Measurements from ENCODE around the gene ZNF195. TPM values are rescaled to one million over a fixed set of nuclear protein-coding genes. Genes with fewer than 3 reads are reported as not detected.

The ZNF195 gene
- total and polyA plus RNA-seq, 2 of the 8 experiments (the other 6 are each of a cell fraction or from before 2014, with no cell fraction given), result 23.9 to 88.6 TPM

DNA sequence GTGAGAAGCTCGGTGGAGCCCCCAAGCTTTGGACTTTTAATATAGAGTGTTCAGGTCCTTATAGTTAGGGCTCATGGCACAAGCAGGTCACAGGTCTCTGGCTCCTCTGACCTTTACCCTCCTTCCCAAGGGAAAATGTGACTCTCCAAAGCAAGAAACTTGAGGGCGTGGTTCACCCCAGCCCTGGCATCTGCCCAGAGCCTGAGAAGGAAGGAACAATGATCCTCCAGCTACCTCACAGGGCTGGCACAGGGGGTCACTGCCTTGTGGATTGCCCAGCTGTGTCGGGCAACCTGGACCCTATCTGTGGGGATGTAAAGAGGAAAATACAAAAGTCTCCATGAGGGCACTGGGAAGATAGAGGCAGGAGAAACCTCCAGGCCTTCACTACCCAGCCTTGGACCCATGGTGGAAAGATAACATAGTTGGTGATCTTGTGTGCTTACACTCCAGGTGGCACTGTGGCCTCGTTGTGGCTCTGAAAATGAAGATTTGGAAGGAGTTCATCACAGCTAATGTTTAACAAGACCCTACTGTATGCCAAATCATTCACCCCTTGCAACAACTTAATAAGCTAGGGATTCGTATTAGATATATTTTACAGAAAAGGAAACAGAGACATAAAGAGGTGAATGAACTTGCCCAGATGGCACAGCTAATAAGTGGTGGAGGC is 3.8 kb upstream of the ZNF195 start:
- Histone ChIP-seq H4K91ac (replicated peaks; ENCODE audit: insufficient read length, low read length) (no peak overlapping the region), H3K56ac (replicated peaks; ENCODE audit: insufficient read length, low read depth, low read length) (no peak overlapping the region), H3K4me2 (ENCODE audit: insufficient read depth in 1 of 2, low read depth in 2 of 2, low read length in 2 of 2) (peak overlapping the region; percentile 72 to 89), H2BK120ac (replicated peaks; ENCODE audit: low read depth, low read length) (no peak overlapping the region), H4K8ac (ENCODE audit: extremely low read depth, insufficient read depth, low read length) (no peak overlapping the region), H2AK5ac (ENCODE audit: low read depth, low read length) (no peak overlapping the region), H3K4me3 (ENCODE audit: extremely low read depth in 1 of 4, insufficient read depth in 2 of 4, low read depth in 3 of 4, low read length in 4 of 4) (peak overlapping the region; percentile 69 to 96 (median 79); a peak in 6 of 8 replicates), H3K23ac (ENCODE audit: insufficient read length) (no peak overlapping the region), H3K14ac (ENCODE audit: insufficient read length) (no peak overlapping the region), H3K36me3 (ENCODE audit: control insufficient read depth in 2 of 4, insufficient read depth in 4 of 4, low read length in 3 of 4) (peaks cover 23 to 58% (median 41%) of the 10 kb centered on the region in 4 experiments), H4K5ac (ENCODE audit: insufficient read length, low read depth, low read length) (no peak overlapping the region), H3K79me1 (ENCODE audit: low read depth, low read length) (peaks cover 9% of the 10 kb centered on the region), H3K79me2 (ENCODE audit: control insufficient read depth in 1 of 2, insufficient read depth in 2 of 2, low read length in 2 of 2) (peaks cover 21 to 61% of the 10 kb centered on the region in 2 experiments), H2BK12ac (ENCODE audit: low read depth, low read length) (no peak overlapping the region), H2BK15ac (ENCODE audit: low read length) (no peak overlapping the region), H3K27me3 (replicated peaks in 1 of 4; ENCODE audit: control insufficient read depth in 3 of 4, extremely low read depth in 1 of 4, insufficient read depth in 3 of 4, low read length in 3 of 4) (no peaks in the 10 kb centered on the region), H3K4ac (replicated peaks; ENCODE audit: insufficient read length, low read depth, low read length) (no peak overlapping the region), H3K4me1 (replicated peaks in 1 of 4; ENCODE audit: control insufficient read depth in 3 of 4, insufficient read depth in 4 of 4, low read length in 3 of 4) (peaks cover 1 to 11% (median 6%) of the 10 kb centered on the region in 4 experiments; a peak in 4 of 7 replicates), H3K9me3 (ENCODE audit: insufficient read depth in 2 of 2, low read depth in 1 of 2, low read length in 1 of 2) (no peaks in the 10 kb centered on the region), H4K20me1 (replicated peaks in 1 of 2; ENCODE audit: control insufficient read depth in 1 of 2, insufficient read depth in 2 of 2, low read length in 2 of 2) (peaks cover 15% of the 10 kb centered on the region in 2 experiments), H2AFZ (ENCODE audit: low read length) (no peak overlapping the region), H3K27ac (ENCODE audit: low read depth, low read length) (peak overlapping the region; percentile 39; the same call in 1 of the 2 replicates), H2BK20ac (ENCODE audit: low read length) (no peak overlapping the region), H3K18ac (ENCODE audit: extremely low read depth, low read length) (no peak overlapping the region), H3K23me2 (ENCODE audit: low read depth, low read length) (peaks cover 4% of the 10 kb centered on the region), H3K9ac (replicated peaks in 1 of 4; ENCODE audit: extremely low read depth in 1 of 4, low read depth in 3 of 4, low read length in 3 of 4) (peak overlapping the region in 1 of 4 experiments; percentile 52; a peak in 2 of 7 replicates), H2BK5ac (ENCODE audit: low read depth, low read length) (no peak overlapping the region)
- WGBS, 2 experiments (ENCODE audit: extremely low coverage in 1 of 2, insufficient coverage in 1 of 2, insufficient read length in 1 of 2, insufficient replicate concordance in 2 of 2, low coverage in 1 of 2, low lambda C conversion rate in 2 of 2, missing lambda C conversion rate in 1 of 2), result 88% methylated on average over 5 of the region's 5 CpGs; no CpG with 5 or more reads in 1 of the 2 experiments
- FAIRE-seq, result no peak
- ChIA-PET POLR2A (ENCODE audit: partially characterized antibody) (interaction anchor here (1.8 to 13.5 kb wide), 6 partner anchors 10 to 28 kb away, joined by 4 to 233 read pairs (median 84); no protein-coding TSS in a partner anchor), CTCF (ENCODE audit: partially characterized antibody) (interaction anchor here (0.6 to 6.1 kb wide), 8 partner anchors 10 to 385 kb away, joined by 3 to 44 read pairs (median 4); no protein-coding TSS in a partner anchor)
- TF ChIP-seq POLR2A (IDR thresholded peaks at IDR 0.05; ENCODE audit: control extremely low read depth in 1 of 2, low read depth in 2 of 2, low read length in 2 of 2), result peak in 1 of 2 experiments; percentile 65; a peak in 2 of 3 replicates
- no peak for TF ChIP-seq BRCA1 (IDR thresholded peaks at IDR 0.05; ENCODE audit: low read depth, low read length)
- TF ChIP-seq POLR2AphosphoS5 (IDR thresholded peaks at IDR 0.05; ENCODE audit: low read depth, low read length), result peak; percentile 58; the same call in 1 of the 2 replicates
- TF ChIP-seq SP1 (IDR thresholded peaks at IDR 0.05; ENCODE audit: low read depth, low read length), result no peak
- no peak for DNase-seq (ENCODE audit: low read depth in 1 of 2, low spot score in 2 of 2)

All from H1 (cell line).